ENCODE results near the gene TEX50.

GRCh38 chr1:173638043-173639021 lies 3.2 kb downstream of the TEX50 start:
- no peak for TF ChIP-seq POLR2A (IDR thresholded peaks at IDR 0.05)
- TF ChIP-seq CTCF (IDR thresholded peaks at IDR 0.05), result no peak
- no peak for TF ChIP-seq POLR2AphosphoS5 (IDR thresholded peaks at IDR 0.05)
- TF ChIP-seq EP300 (IDR thresholded peaks at IDR 0.05), result no peak
